K562 (cell line): ENCODE measurements around the gene SLC17A4. TPM values are rescaled to one million over a fixed set of nuclear protein-coding genes. Genes with fewer than 3 reads are reported as not detected.

Experiments
- ATAC-seq: fragments of 200-7000 bp; cut with Tn5 transposase; 3 replicates; pipeline ENCODE4 v1.9.1; 2020; ENCODE audit warnings: moderate library complexity
- BruUV-seq: library from RNA; stranded (reverse); fragments of 400-500 nt; replicated peaks from 2 replicates; lab custom pipeline; 2021; lab: Mats Ljungman, UMichigan
- CTCF ChIA-PET: fragments of 300-600 bp; formaldehyde crosslinking; extraction: SDS; loops from one replicate; lab custom pipeline; 2021; ENCODE audit warnings: low intra/inter-chr PET ratio; lab: Yijun Ruan, JAX
- POLR2A ChIA-PET: fragments of 300-600, 350-650 bp; sonication (Branson Sonifier 250); formaldehyde crosslinking; extraction: SDS; loops from one replicate; lab custom pipeline; 2021; ENCODE audit warnings: antibody characterized with exemption, inconsistent platforms; lab: Yijun Ruan, JAX
- DNase-seq, 4 experiments: peaks; one replicate each; pipeline versions ENCODE4 v3.0.0 to v3.0.0-alpha.2; 2011 to 2018; ENCODE audit warnings: low spot score in 3 of 4, mixed read lengths in 3 of 4; ENCODE audit errors: extremely low read depth in 1 of 4
- FAIRE-seq: peaks from 2 replicates; lab custom pipeline; 2011; peaks lifted over from hg19 to GRCh38; lab: Jason Lieb, UNC
- H2AFZ ChIP-seq: 2 replicates; pipeline ENCODE4 v1.6.0; 2011; ENCODE audit warnings: low read depth, low read length, control low read depth, inconsistent platforms
- H3K27ac ChIP-seq: fragments of 200-600 bp; 3 replicates; pipeline ENCODE4 v1.8.0; 2011; ENCODE audit warnings: low read depth, mild to moderate bottlenecking, control low read depth, inconsistent platforms, low read length, moderate library complexity, mixed read lengths; ENCODE audit errors: extremely low read depth
- H3K27me3 ChIP-seq, 2 experiments: fragments of 300-600 bp in 1 of 2; 2 replicates in 1 of 2; 3 replicates in 1 of 2; pipeline versions ENCODE4 v1.6.0 to v1.8.0; 2011; ENCODE audit warnings: inconsistent platforms in 2 of 2, low read length in 2 of 2, mild to moderate bottlenecking in 1 of 2, mixed read lengths in 1 of 2, moderate library complexity in 1 of 2; ENCODE audit not compliant: control insufficient read depth in 2 of 2, insufficient read depth in 2 of 2
- H3K36me3 ChIP-seq: fragments of 300-600 bp; 3 replicates; pipeline ENCODE4 v1.8.0; 2011; ENCODE audit warnings: mild to moderate bottlenecking, low read length, inconsistent platforms; ENCODE audit not compliant: control insufficient read depth, insufficient read depth
- H3K4me1 ChIP-seq, 2 experiments: fragments of 200-600 bp in 1 of 2; replicated peaks in 1 of 2; 2 replicates in 1 of 2; 3 replicates in 1 of 2; pipeline versions ENCODE4 v1.5.1 to v1.8.0; 2011; ENCODE audit warnings: inconsistent platforms in 2 of 2, low read length in 2 of 2, mild to moderate bottlenecking in 1 of 2, mixed read lengths in 1 of 2, moderate library complexity in 1 of 2; ENCODE audit not compliant: control insufficient read depth in 2 of 2, insufficient read depth in 2 of 2
- H3K4me2 ChIP-seq: 2 replicates; pipeline ENCODE4 v1.6.1; 2011; ENCODE audit warnings: low read length, control low read depth, inconsistent platforms, mixed read lengths; ENCODE audit not compliant: insufficient read depth
- H3K4me3 ChIP-seq: fragments of 200-600 bp; sonication (generic), shearing (Covaris generic); 2 replicates; pipeline ENCODE4 v1.5.1; 2016; ENCODE audit warnings: control low read depth, inconsistent platforms
- H3K79me2 ChIP-seq: fragments of 200-600 bp; 3 replicates; pipeline ENCODE4 v1.8.0; 2011; ENCODE audit warnings: low read length, inconsistent platforms; ENCODE audit not compliant: control insufficient read depth, insufficient read depth
- H3K9ac ChIP-seq, 2 experiments: 2 replicates each; pipeline versions ENCODE4 v1.6.0 to v1.6.1; 2011; ENCODE audit warnings: low read depth in 2 of 2, low read length in 2 of 2, control low read depth in 1 of 2, inconsistent platforms in 1 of 2, mild to moderate bottlenecking in 1 of 2, mixed read lengths in 1 of 2; ENCODE audit not compliant: insufficient read depth in 1 of 2
- H3K9me1 ChIP-seq: one replicate; pipeline ENCODE4 v1.6.0; 2011; ENCODE audit warnings: inconsistent platforms, mild to moderate bottlenecking, low read length, moderate library complexity; ENCODE audit not compliant: control insufficient read depth, insufficient read depth
- H3K9me3 ChIP-seq: replicated peaks from 2 replicates; pipeline ENCODE4 v1.5.1; 2011; ENCODE audit warnings: low read depth, low read length, inconsistent platforms; ENCODE audit not compliant: control insufficient read depth, insufficient read depth
- H4K20me1 ChIP-seq: replicated peaks from 2 replicates; pipeline ENCODE4 v1.6.1; 2011; ENCODE audit warnings: low read length, inconsistent platforms, mixed read lengths; ENCODE audit not compliant: control insufficient read depth, insufficient read depth
- BRF1 ChIP-seq: IDR thresholded peaks from 3 replicates; pipeline ENCODE4 v1.6.1; 2011; ENCODE audit warnings: borderline replicate concordance, mild to moderate bottlenecking; ENCODE audit not compliant: insufficient read length; ENCODE audit errors: extremely low read depth
- E2F5 ChIP-seq: sonication (generic); formaldehyde crosslinking; IDR thresholded peaks from 2 replicates; pipeline ENCODE4 v1.8.0; 2022; ENCODE audit warnings: mild to moderate bottlenecking, missing genetic modification reagents
- EWSR1 ChIP-seq: fragments of 450-650 bp; IDR thresholded peaks from 2 replicates; pipeline ENCODE4 v1.6.1; 2018; ENCODE audit warnings: borderline replicate concordance, mild to moderate bottlenecking, low read depth, moderate library complexity; ENCODE audit not compliant: partially characterized antibody
- HEY1 ChIP-seq: fragments of 250-450 bp; sonication (Bioruptor Pico); IDR thresholded peaks from 2 replicates; pipeline ENCODE4 v1.5.0; 2020; ENCODE audit warnings: mild to moderate bottlenecking, moderate library complexity, borderline replicate concordance
- NFYB ChIP-seq: IDR thresholded peaks from 2 replicates; pipeline ENCODE4 v1.6.1; 2011; ENCODE audit warnings: mild to moderate bottlenecking, moderate library complexity; ENCODE audit not compliant: insufficient read length; ENCODE audit errors: extremely low read depth
- PHF20 ChIP-seq: fragments of 450-650 bp; IDR thresholded peaks from 2 replicates; pipeline ENCODE4 v1.6.1; 2018; ENCODE audit not compliant: partially characterized antibody
- RAD21 ChIP-seq, 2 experiments: fragments of 250-450 bp in 1 of 2; fragments of 450-650 bp in 1 of 2; sonication (Bioruptor Pico) in 1 of 2; formaldehyde crosslinking in 1 of 2; IDR thresholded peaks in 1 of 2; conservative IDR thresholded peaks in 1 of 2; 2 replicates each; pipeline versions ENCODE4 v1.4.0 to v1.8.0; 2020 to 2022; ENCODE audit warnings: mild to moderate bottlenecking in 2 of 2, moderate library complexity in 1 of 2
- SIN3B ChIP-seq: fragments of 450-650 bp; IDR thresholded peaks from 2 replicates; pipeline ENCODE4 v1.6.1; 2017; ENCODE audit warnings: low read depth, mild to moderate bottlenecking, moderate library complexity
- TAL1 ChIP-seq: fragments of 450-650 bp; IDR thresholded peaks from 2 replicates; pipeline ENCODE4 v1.6.1; 2016; ENCODE audit warnings: mild to moderate bottlenecking
- TBL1XR1 ChIP-seq, 2 experiments: IDR thresholded peaks; 2 replicates each; pipeline ENCODE4 v1.6.1; 2012; ENCODE audit warnings: improper control_type of control experiment in 2 of 2, low read length in 2 of 2, mild to moderate bottlenecking in 1 of 2
- TSHZ1 ChIP-seq: fragments of 250-450 bp; sonication (Bioruptor Pico); IDR thresholded peaks from 2 replicates; pipeline ENCODE4 v1.4.0; 2020; ENCODE audit warnings: mild to moderate bottlenecking, moderate library complexity
- ZNF184 ChIP-seq: sonication (generic); formaldehyde crosslinking; IDR thresholded peaks from 2 replicates; pipeline ENCODE4 v1.5.0; 2020; ENCODE audit warnings: missing genetic modification reagents
- ZNF764 ChIP-seq: fragments of 250-450 bp; sonication (Bioruptor Pico); IDR thresholded peaks from 2 replicates; pipeline ENCODE4 v1.4.0; 2020; ENCODE audit warnings: low read depth, mild to moderate bottlenecking, moderate library complexity
- in situ Hi-C: fragments of 300-500 bp; cut with MboI; formaldehyde crosslinking; loops from 4 replicates; pipeline ENCODE4 v1.15.0; 2018; ENCODE audit warnings: inconsistent platforms, mixed read lengths
- intact Hi-C: fragments of 100-400 bp; cut with micrococcal nuclease; formaldehyde crosslinking; loops from 2 replicates; pipeline ENCODE4 v1.14.2; 2022
- polyA plus RNA-seq, 8 experiments: library from polyadenylated mRNA; depleted of rRNA in 4 of 8; stranded (reverse) in 5 of 8; unstranded in 3 of 8; fragments of >200 nt; fragmentation: Nextera tagmentation in 2 of 8; fragmentation: Illumina TruSeq in 1 of 8; extraction: Ambion mirVana in 2 of 8; extraction: Trizol in 1 of 8; gene quantifications; 2 replicates each; pipeline versions ENCODE4 v1.2.1 to v1.2.3, GENCODE V29; 2011 to 2014; ENCODE audit warnings: inconsistent platforms in 1 of 8, missing spikeins in 1 of 8
- total RNA-seq, 7 experiments: library from RNA; depleted of rRNA in 6 of 7; stranded (reverse); fragments of >200 nt in 6 of 7; fragmentation: Illumina TruSeq in 2 of 7; extraction: Trizol in 2 of 7; gene quantifications; 2 replicates each; pipeline versions ENCODE4 v1.2.1 to v1.2.3, GENCODE V29; 2011 to 2021; ENCODE audit warnings: low replicate concordance in 1 of 7

Gene SLC17A4
- total and polyA plus RNA-seq, 9 of the 15 experiments (the other 6 are each of a cell fraction or from before 2014, with no cell fraction given) = not detected

GRCh38 chr6:25732468-25733198, 21.9 kb upstream of the SLC17A4 start (continued):
- TF ChIP-seq TSHZ1 (CRISPR knock-in tag) (no peak), RAD21 (CRISPR knock-in tag; conservative IDR thresholded peaks at IDR 0.05 in 1 of 2, IDR thresholded peaks at IDR 0.05 in 1 of 2) (peak in 1 of 2 experiments; percentile 21; a peak in 2 of 4 replicates)

- FAIRE-seq = no peak
- no peaks in the 10 kb centered on the region for H4K20me1 ChIP-seq
- no peaks in the 10 kb centered on the region for H3K9me1 ChIP-seq
- H3K4me2 ChIP-seq = no peak overlapping the region
- ChIA-PET POLR2A (no interaction called here), CTCF (no interaction called here)
- no TSS peak for BruUV-seq
- no peak overlapping the region for H3K9ac ChIP-seq
- in situ Hi-C loops = no loop called here
- DNase-seq = no peak
- no peak overlapping the region for H3K4me3 ChIP-seq
- no peak overlapping the region for H3K27ac ChIP-seq
- no peaks in the 10 kb centered on the region for H3K9me3 ChIP-seq
- H3K36me3 ChIP-seq = no peaks in the 10 kb centered on the region
- H3K79me2 ChIP-seq = no peaks in the 10 kb centered on the region
- TF ChIP-seq ZNF764 (CRISPR knock-in tag) = no peak
- no peak for TF ChIP-seq HEY1 (CRISPR knock-in tag)
- no peak for TF ChIP-seq EWSR1
- TF ChIP-seq BRF1 = no peak
- no peak for TF ChIP-seq NFYB
- TF ChIP-seq TAL1 = no peak
- TF ChIP-seq SIN3B = no peak
- no peak for TF ChIP-seq E2F5 (CRISPR knock-in tag)
- TF ChIP-seq TBL1XR1 (IDR thresholded peaks at IDR 0.05; ENCODE audit: low read length in 2 of 2) = no peak
- TF ChIP-seq ZNF184 (CRISPR knock-in tag) = no peak
- no peak for TF ChIP-seq PHF20
- H3K4me1 ChIP-seq = peaks cover 0 to 4% of the 10 kb centered on the region in 2 experiments; a peak in 1 of 5 replicates
- ATAC-seq = no peak
- H2AFZ ChIP-seq = no peak overlapping the region
- intact Hi-C loops = no loop called here
- peaks cover 13 to 15% of the 10 kb centered on the region in 2 experiments; a peak in 4 of 5 replicates for H3K27me3 ChIP-seq
Measured at GRCh38 chr6:25735261-25735660, 19.3 kb upstream of the SLC17A4 start.
